DOHH2 (cell line): Measurements from ENCODE around the gene ATP6V0A1.

Experiments
- EZH2phosphoT487 ChIP-seq: fragments of 200-600 bp; sonication (generic); IDR thresholded peaks from 2 replicates; pipeline ENCODE4 v1.6.1; 2017; ENCODE audit warnings: borderline replicate concordance, mild to moderate bottlenecking, antibody characterized with exemption, low read length, moderate library complexity, mixed read lengths
- TF ChIP-seq, protein P1 (sequence below): fragments of 200-600 bp; sonication (generic); IDR thresholded peaks from one replicate; pipeline ENCODE4 v1.5.1; 2014; ENCODE audit warnings: antibody characterized with exemption, mild to moderate bottlenecking, low read depth, low read length; ENCODE audit not compliant: poor library complexity, severe bottlenecking

GRCh38 chr17:42537826-42538451 lies 79.3 kb downstream of the ATP6V0A1 start:
- TF ChIP-seq, protein P1, sequence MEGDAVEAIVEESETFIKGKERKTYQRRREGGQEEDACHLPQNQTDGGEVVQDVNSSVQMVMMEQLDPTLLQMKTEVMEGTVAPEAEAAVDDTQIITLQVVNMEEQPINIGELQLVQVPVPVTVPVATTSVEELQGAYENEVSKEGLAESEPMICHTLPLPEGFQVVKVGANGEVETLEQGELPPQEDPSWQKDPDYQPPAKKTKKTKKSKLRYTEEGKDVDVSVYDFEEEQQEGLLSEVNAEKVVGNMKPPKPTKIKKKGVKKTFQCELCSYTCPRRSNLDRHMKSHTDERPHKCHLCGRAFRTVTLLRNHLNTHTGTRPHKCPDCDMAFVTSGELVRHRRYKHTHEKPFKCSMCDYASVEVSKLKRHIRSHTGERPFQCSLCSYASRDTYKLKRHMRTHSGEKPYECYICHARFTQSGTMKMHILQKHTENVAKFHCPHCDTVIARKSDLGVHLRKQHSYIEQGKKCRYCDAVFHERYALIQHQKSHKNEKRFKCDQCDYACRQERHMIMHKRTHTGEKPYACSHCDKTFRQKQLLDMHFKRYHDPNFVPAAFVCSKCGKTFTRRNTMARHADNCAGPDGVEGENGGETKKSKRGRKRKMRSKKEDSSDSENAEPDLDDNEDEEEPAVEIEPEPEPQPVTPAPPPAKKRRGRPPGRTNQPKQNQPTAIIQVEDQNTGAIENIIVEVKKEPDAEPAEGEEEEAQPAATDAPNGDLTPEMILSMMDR = no peak
- no peak for TF ChIP-seq EZH2phosphoT487
